NCI-H187 (cell line): ENCODE results near the gene CAMK1D.

ENCODE experiments used
- DNase-seq, 2 experiments: peaks; one replicate each; lab custom pipeline; 2025; lab: John Stamatoyannopoulos, UW

The CAMK1D gene

GRCh38 chr10:12597176-12597575 lies 247.8 kb downstream of the CAMK1D start:
- DNase-seq, result no peak

- DNase-seq, result peak; percentile 59 to 68
Observed at GRCh38 chr10:12597788-12598765, 248.7 kb downstream of the CAMK1D start.

DNA sequence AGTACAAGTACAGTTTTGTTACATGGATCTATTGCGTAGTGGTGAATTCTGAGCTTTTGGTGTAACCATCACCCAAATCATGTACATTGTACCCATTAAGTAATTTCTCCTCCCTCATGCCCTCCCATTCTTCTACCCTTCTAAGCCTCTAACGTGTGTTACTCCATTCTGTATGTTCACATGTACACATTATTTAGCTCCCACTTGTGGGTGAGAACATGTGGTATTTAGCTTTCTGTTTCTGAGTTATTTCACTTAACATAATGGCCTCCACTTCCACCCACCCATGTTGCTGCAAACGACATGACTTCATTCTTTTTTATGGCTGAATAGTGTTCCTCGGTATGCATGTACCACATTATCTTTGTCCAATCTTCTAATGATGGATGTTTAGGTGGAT lies 251.3 kb downstream of the CAMK1D start:
- no peak for DNase-seq

- no peak for DNase-seq
Observed at GRCh38 chr10:12602521-12602920, 253.2 kb downstream of the CAMK1D start.

GRCh38 chr10:12603766-12604470 lies 254.6 kb downstream of the CAMK1D start:
- no peak for DNase-seq

GRCh38 chr10:12605580-12606405 lies 256.4 kb downstream of the CAMK1D start:
- DNase-seq, result peak; percentile 18 to 19

DNA sequence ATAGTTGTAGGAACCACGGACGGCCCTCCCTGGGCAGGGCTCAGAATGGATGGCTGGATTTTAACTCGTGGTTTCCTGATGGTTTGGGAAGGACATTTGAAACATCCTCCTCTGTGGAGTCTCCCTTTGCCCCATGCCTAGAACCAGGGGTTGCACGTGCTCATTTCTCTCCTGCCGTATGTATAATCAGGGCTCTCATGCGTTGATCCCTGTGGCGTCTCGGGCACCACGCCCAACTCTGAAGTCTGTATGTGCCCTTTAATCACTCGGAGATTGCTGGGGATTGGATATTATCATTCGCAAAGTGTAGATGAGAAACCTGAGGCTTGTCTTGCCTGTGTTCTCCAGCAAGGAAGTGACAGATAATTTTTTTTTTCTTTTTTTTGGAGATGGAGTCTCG lies 257.1 kb downstream of the CAMK1D start:
- DNase-seq, result peak; percentile 21 to 31

DNA sequence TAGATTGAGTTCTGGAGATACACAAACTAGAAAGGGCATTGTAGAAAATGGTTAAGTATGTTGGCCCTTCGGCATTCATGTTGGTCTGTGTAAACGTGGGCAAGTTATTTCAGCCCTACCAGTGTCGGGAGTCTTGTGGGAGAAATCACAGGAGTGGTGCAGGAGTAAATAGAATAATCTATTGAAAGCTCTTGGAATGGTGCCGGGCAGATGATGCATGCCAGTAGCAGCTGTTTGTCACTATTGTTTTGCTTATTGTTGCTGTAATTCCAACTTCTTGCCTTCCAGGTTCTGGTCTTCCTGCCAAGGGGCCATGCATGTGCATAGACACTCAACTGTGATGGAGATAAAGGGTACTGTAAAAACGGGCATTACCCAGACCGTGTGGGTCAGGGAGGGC lies 259.4 kb downstream of the CAMK1D start:
- no peak for DNase-seq

DNA sequence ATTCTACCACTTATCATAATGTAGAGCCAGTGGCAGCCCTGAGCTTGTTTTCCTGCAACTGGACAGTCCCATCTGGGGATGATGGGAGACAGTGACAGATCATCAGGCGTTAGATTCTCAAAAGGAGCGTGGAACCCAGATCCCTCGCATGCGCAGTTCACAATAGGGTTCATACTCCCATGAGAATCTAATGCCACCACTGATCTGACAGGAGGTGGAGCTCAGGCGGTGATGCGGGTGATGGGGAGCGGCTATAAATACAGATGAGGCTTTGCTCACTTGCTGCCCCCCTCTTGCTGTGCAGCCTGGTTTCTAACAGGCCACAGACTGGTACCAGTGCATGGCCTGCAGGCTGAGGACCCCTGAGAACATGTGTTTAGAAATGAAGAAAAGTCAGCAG lies 260.1 kb downstream of the CAMK1D start:
- DNase-seq, result no peak

GRCh38 chr10:12613136-12613535 lies 263.8 kb downstream of the CAMK1D start:
- DNase-seq, result no peak

- no peak for DNase-seq
Observed at GRCh38 chr10:12614177-12614995, 265.0 kb downstream of the CAMK1D start.

DNA sequence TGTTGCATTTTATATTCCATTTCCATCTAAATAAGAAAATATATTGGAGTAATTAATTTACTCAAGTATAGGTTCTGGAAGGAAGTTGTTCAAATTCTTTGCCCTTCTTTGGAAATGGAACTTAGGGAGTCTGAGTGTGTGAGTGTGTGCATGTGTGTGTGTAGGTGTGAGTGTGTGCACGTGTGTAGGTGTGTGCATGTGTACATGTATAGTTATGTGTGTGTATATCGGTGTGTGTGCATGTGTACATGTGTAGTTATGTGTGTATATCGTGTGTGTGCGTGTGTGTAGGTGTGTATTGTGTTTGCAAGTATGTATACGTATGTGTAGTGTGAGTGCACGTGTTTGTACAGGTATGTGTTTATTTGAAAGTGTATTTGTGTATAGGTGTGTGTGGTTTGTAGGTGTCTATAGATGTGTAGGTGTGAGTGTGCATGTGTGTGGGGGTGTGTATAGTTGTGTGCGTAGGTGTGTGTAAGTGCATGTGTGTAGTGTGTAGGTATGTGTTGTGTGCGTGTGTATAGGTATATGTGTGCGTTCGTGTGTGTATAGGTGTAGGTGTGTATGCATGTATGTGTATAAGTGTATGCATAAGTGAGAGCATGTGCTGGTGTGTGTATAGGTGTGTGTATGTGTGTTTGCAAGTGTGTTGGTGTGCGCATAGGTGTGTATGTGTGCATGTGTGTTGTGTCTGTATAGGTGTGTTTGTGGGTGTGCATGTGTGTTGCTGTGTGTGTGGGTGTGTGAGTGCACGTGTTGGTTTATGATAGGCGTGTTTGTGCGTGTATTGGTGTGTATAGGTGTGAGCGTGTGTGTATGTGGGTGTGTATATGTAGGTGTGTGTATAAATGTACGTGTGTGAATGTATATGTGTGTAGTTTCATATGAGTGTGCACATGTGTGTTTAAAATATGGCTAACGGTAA lies 266.2 kb downstream of the CAMK1D start:
- no peak for DNase-seq

DNA sequence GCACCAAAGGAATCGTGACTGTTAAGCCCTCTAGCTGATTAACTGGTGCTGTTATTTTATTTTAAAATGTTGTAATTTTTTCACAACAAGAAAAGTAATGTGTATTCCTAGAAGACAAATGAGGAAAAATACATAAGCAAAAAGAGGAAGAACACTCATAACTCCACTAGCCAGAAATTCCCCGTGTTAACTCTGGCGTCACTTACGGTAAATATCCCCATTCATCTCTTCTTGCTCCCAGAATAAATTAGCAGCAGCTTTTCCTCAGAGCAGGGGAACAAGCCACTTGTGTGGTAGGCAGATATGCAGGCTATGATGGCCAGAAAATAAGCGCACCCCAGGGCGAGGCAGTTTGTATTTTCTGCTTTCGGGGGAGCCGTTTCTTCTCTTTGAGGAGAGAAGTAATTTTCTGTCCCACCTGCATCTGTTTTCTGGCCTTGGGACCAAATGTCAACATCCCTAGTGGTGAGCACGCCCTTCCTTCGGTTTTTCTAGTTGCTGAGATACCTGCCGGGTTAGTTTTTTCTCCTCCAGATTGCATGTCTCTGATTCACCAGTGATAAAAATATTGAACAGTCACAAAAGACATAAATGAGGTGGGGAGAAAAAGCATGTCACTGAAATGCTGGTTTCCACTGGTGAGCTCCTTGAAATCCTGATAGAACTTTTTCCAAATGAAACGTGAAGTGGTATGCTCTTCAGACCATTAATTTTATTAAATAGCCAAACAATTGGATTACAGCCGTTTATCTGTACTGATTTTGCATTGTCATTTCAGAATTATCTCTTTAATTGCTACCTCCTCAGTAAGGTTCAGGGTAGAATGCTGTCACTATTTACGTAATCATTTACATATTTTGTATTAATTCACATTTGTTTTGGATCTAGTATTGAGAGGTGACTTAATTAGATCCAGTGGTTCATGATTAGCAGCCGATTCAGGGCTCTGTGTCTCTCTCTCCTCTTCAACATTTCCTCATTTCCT lies 268.1 kb downstream of the CAMK1D start:
- no peak for DNase-seq

- DNase-seq, result no peak
Observed at GRCh38 chr10:12622016-12622415, 272.7 kb downstream of the CAMK1D start.

DNA sequence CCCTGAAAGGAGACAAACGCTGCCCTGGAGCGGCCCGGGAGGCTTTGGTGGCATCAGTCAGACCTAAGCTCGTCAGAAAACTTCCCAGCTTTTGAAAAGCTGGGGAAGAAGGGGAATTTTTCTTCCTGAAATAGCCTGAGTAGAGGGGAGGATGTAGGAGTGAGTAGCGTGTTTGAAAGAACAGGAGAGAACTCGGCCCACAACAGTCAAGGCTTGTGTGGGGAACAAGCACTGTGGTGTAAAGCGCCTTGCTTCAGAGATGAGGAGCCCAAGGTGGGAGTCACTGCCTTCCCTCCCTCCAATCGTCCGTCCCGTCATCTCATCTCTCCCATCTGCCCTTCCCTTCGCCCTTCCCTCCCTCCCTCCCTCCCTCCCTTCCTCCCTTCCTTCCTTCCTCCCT lies 273.3 kb downstream of the CAMK1D start:
- no peak for DNase-seq

DNA sequence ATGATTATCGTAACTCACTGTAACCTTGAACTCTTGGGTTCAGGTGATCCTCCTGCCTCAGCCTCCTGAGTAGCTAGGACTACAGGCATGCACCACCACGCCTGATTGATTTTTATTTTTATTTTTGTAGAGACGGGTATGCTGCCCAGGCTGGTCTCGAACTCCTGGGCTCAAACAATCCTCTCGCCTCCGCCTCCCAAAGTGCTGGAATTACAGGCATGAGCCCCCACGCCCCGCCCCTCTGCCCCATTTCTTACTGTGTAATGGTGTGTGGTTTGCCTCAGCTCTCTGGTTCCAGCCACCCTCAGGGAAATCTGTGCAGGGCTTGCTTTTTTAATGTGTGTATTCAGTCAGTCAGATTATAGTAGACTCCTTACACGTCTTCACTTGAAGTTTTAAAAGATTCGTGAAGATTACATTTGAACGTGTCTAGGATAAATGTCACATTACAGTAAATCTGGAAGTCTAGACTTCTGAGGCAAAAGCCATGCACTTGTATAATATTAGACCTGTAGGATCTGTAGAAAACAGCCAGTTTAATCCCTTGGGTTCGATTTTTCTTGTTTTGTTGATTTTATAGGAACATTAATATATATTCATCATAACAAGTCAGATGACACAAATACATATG lies 276.2 kb downstream of the CAMK1D start:
- DNase-seq, result no peak

- DNase-seq, result no peak
Observed at GRCh38 chr10:12628153-12628552, 278.8 kb downstream of the CAMK1D start.

DNA sequence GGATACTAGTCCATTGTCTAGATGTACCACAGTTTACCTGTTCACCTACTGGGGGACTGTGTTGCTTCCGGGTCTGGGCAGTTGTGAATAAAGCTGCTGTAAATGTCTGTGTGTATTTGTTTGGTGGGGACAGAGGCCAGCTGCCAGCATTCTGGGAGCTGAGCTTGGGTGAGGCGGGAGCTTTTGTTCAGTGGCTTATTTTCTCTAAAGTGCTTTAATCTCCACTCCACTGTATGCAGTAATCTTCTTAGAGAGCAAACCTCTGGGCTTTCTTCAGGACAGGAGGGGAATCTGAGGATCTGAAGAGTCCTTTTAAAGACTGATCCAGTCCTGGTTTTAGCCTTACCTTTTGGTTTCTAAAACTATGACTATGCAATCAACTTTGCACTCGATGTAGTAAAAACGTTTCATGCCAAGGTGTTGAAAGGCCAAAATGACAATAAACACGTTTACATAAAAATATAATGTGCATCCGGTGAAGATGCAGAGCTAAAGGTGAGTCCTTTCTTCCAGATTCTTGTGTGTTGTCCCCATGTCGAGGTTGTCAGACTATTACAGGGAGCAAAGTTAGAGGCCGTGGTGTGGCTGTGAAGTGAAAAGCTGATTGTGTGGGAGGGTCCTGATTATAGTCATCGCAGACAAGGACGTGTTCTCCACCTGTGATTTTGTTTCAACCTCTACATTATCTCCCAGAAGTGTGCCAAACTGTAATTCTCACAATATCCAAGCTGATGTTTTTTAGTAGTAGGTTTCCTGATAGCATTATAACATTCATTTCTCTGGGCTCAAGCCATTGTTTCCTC lies 279.8 kb downstream of the CAMK1D start:
- DNase-seq, result no peak
